HG03558 (cell line): ENCODE measurements around the gene NSF.
"Not testable (repeated sequence)": the region's sequence is repeated elsewhere in the genome, so short reads cannot be mapped to it uniquely, and the experiment has no call there.

Experiments used
- ATAC-seq: cut with Tn5 transposase; IDR thresholded peaks from one replicate; pipeline ENCODE4 v1.9.1; 2021; ENCODE audit warnings: moderate number of reproducible peaks; ENCODE audit not compliant: unreplicated experiment; ENCODE audit errors: extremely low read depth

Gene NSF

GRCh38 chr17:46771561-46772474, 181.3 kb downstream of the NSF start:
- no peak for ATAC-seq

- ATAC-seq = no peak
Measured at GRCh38 chr17:46772475-46773220, 182.2 kb downstream of the NSF start.

GRCh38 chr17:46773221-46773605, 182.7 kb downstream of the NSF start:
- no peak for ATAC-seq

- ATAC-seq = no peak
Measured at GRCh38 chr17:46773676-46774075, 183.2 kb downstream of the NSF start.

GRCh38 chr17:46774108-46774737, 183.8 kb downstream of the NSF start:
- ATAC-seq = no peak

DNA sequence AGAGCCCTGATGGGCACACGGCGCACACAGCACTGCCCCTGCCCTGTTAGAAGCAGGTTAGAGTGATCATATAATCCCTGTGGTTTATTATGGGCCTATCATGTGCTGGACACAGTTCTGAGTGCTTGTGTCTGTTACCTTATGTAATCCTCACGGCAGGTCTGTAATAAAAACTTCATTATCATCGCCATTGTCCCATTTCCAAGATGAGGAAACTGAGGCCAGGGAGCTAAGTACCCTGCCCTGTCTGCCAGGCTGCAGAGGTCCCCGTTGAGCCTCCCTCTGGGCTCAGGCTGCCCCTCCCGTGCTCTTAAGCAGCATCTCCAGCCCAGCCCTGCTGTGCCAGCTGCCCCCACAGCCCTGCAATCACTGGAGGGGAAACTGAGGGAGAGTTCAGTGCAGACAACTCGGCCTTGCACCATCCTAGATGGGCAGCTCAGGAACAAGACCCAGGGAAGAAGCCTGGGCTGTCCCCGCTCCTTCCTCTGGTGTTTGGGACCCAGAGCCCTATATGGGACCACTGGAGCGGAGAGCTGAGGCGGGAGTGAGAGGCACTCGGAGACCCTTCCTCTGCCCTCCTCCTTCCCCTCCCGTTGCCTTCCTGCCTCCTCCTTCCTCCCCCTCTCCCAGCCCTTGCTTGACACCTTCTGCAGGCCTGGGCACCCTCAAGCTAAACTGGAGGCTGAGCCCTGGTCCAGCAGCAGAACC, 186.0 kb downstream of the NSF start:
- no peak for ATAC-seq

- no peak for ATAC-seq
Measured at GRCh38 chr17:46777943-46778915, 187.8 kb downstream of the NSF start.

DNA sequence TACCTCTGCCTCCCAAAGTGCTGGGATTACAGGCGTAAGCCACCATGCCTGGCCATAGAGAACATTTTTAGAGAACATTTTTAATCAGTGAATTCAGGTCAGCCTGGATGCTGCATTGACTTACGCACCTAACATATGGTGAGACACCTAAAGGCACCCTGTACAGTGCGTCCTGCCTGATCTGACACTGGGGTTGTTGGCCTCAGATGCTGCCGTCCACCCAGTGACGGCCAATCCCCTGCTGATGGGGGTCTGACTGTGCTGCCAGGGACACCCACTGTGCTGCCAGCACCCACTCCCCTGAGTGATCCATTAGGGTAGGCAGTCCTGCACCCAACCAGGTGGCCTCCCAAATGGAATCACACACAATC, 189.5 kb downstream of the NSF start:
- no peak for ATAC-seq

- ATAC-seq = no peak
Measured at GRCh38 chr17:46782250-46782953, 191.9 kb downstream of the NSF start.

DNA sequence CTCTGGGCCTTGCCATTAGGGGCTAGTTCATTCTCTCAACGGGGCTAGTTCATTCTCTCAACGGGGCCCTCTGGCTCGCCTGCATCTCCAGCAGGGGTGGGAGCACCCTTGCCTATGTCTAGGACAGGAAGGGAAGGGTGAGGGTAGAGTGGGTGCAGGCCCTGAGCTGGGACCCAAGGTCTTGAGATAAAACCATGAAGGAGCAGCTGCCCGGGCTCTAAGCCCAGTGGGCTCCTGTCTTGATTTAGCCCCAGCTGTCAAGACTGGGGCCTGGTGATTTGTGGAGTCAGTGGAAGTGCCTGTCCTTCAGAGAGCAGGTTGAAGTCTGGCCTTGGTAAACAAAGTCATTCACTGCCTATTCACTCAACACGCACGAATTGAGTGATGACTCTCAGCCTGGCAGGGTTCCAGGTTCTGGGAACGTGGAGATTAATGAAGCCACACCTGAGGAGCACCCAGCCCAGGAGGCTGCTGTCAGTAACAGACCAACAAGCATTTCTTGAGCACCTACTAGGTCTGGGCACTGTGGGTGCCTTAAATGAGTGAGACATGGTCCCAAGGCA, 192.6 kb downstream of the NSF start:
- no peak for ATAC-seq

DNA sequence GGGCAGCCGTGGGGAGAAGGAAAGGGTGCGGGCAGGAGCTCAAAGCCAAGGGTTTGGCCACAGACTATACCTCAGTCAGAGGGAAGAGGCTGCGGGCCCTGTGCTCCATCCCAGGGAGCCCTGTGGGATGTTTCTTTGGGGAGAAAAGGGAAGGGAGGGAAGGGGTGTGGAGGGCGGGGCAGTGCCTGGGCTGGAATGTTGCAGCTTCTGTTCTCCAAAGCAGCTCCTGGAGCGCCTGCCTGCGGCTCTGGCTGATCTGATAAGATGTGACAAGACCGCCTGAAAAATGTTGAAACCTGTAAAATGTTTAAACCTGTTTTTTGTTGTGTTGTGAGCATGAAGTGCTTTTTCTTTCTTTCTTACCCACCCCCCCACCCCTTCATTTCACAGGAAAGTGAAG, 195.2 kb downstream of the NSF start:
- ATAC-seq = no peak

DNA sequence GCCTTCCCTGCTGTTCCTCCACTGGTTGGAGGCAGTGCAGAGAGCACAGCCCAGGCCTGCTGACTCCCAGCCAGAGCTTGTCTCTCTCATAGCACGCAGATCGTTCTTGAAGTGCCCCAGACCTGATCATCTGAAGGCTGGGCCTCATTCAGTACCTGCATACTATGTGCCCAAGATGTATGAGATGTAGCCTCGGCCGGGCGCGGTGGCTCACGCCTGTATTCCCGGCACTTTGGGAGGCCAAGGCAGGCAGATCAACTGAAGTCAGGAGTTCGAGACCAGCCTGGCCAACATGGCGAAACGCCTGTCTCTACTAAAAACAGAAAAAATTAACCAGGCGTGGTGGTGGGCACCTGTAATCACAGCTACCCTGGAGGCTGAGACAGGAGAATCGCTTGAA, 197.0 kb downstream of the NSF start:
- ATAC-seq = no peak

DNA sequence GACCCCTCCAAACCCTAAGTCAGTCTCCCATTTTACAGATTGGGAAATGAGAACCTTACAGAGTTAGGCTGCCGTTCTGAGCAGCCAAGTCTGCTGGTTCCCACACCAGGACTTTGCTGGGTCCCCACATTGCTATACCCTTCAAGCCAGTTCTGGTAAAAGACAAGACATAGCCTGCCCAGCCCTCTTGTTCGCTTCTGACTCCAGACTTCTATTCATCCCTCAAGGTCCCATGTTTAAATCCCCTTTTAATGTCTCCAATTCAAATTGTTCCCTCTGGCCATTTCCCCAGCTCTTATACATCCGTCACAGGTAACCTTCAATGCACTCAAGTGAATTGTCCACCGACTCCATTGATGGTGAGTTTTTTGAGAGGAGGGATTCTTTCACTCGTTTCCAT, 197.8 kb downstream of the NSF start:
- ATAC-seq = no peak

DNA sequence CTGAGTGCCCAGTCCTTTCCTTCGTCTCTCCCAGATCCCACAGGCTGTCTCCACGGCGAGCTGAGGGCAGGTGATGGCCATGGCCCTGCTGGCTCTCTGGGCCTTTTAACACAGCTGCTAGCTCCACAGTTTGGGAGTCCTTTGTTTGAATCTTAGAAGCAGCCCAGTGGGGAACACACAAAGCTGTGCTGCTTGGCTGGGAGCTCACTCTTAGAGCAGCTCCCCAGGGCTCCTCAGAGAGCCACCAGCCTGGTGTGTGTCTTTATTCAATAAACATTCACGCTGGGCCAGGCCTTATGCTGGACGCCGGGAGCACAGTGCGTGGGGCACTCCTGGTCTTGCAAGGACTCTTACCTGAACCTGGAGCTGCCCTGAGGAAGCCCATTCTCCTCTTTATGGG, 198.3 kb downstream of the NSF start:
- ATAC-seq = no peak

DNA sequence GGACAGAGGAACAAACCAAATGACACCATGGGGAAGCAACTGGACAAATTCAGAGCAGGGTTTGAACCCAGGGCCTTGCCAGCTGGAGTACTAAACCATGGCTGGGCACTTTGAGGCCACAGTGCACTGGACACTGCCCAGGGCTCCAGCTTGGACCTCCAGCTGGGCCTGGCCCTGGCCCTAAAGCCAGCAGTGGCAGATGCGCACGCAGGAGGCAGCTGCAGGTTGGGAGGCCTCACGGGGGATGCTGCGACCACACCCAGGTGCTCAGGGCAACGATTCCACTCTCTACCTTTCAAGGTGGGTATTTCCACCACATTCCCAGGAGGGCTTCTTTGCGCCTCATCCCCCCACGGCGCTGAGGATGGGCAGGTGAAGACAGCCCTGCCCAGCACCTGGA, 199.1 kb downstream of the NSF start:
- ATAC-seq = no peak

GRCh38 chr17:46790216-46790615, 199.7 kb downstream of the NSF start:
- ATAC-seq = no peak

GRCh38 chr17:46791531-46791930, 201.1 kb downstream of the NSF start:
- no peak for ATAC-seq

DNA sequence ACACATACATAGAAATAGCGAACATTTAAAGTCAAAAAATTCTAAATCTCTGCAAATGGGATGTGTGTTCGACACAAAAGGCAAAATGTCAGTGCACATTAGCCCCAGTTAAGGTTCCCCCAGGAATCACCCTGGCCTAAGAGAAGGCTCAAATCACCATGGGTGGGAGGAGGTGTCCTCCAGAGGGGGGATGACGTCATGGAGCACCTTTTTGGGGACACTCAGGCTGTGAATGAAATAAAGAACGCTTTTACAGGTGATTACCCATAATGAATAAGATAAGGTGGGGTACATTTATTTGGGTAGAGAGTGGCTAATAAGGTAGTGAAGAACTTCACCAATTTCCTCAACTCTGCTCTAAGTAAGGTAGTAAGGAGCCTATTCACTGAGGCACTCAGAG, 201.6 kb downstream of the NSF start:
- no peak for ATAC-seq

DNA sequence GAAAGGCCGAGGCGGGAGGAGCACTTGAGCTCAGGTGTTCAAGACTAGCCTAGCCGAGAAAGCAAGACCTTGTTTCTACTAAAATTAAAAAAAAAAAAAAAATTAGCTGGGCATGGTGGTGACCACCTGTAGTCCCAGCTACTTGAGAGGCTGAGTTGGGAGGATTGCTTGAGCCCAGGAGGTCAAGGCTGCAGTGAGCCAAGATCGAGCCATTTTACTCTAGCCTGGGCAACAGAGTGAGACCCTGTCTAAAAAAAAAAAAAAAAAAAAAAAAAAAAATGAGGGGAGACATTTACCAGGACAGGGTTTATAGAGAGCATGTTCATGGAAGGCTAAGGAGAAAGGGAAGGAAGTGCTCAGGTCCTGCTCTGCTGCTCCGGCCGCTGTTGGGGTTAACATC, 202.6 kb downstream of the NSF start:
- not testable (repeated sequence) for ATAC-seq
